H9 (cell line): ENCODE results near the gene DDX27. TPM values are rescaled to one million over a fixed set of nuclear protein-coding genes. Genes with fewer than 3 reads are reported as not detected.

Experiments used
- DNase-seq: peaks from one replicate; pipeline ENCODE4 v3.0.0-alpha.2; 2017
- H2AFZ ChIP-seq: one replicate; pipeline ENCODE4 v1.6.1; 2013; ENCODE audit warnings: mild to moderate bottlenecking, low read length, control low read depth, moderate library complexity
- H2AK5ac ChIP-seq: 2 replicates; pipeline ENCODE4 v1.6.1; 2013; ENCODE audit warnings: low read length, control low read depth, mixed read lengths; ENCODE audit not compliant: insufficient read length
- H2BK120ac ChIP-seq: one replicate; pipeline ENCODE4 v1.6.1; 2013; ENCODE audit warnings: low read depth, mild to moderate bottlenecking, low read length, control low read depth, inconsistent platforms; ENCODE audit not compliant: poor library complexity, severe bottlenecking
- H2BK12ac ChIP-seq: 2 replicates; pipeline ENCODE4 v1.6.1; 2013; ENCODE audit warnings: low read length, control low read depth, mixed read lengths, low read depth; ENCODE audit not compliant: insufficient read length
- H2BK15ac ChIP-seq: 2 replicates; pipeline ENCODE4 v1.6.1; 2013; ENCODE audit warnings: low read depth, low read length, control low read depth
- H2BK20ac ChIP-seq: one replicate; pipeline ENCODE4 v1.6.1; 2013; ENCODE audit warnings: low read depth, mild to moderate bottlenecking, low read length, control low read depth, inconsistent platforms; ENCODE audit not compliant: poor library complexity, severe bottlenecking
- H2BK5ac ChIP-seq: 2 replicates; pipeline ENCODE4 v1.6.1; 2013; ENCODE audit warnings: low read length, control low read depth, mixed read lengths; ENCODE audit not compliant: insufficient read length
- H3K14ac ChIP-seq: 2 replicates; pipeline ENCODE4 v1.6.1; 2013; ENCODE audit warnings: low read length, control low read depth; ENCODE audit not compliant: insufficient read depth
- H3K18ac ChIP-seq: 2 replicates; pipeline ENCODE4 v1.6.1; 2013; ENCODE audit warnings: low read depth, mild to moderate bottlenecking, mixed read lengths, low read length, control low read depth; ENCODE audit not compliant: insufficient read length
- H3K23ac ChIP-seq: 2 replicates; pipeline ENCODE4 v1.6.1; 2013; ENCODE audit warnings: low read length, control low read depth, mixed read lengths, low read depth; ENCODE audit not compliant: insufficient read length
- H3K23me2 ChIP-seq: 2 replicates; pipeline ENCODE4 v1.6.1; 2013; ENCODE audit warnings: low read depth, mild to moderate bottlenecking, mixed read lengths, low read length, control low read depth; ENCODE audit not compliant: insufficient read length, poor library complexity, severe bottlenecking
- H3K27ac ChIP-seq: 2 replicates; pipeline ENCODE4 v1.5.1; 2013; ENCODE audit warnings: low read length, control low read depth, mixed read lengths, low read depth; ENCODE audit not compliant: insufficient read length
- H3K27me3 ChIP-seq: 2 replicates; pipeline ENCODE4 v1.6.1; 2013; ENCODE audit warnings: low read length, control low read depth, inconsistent platforms; ENCODE audit not compliant: insufficient read depth
- H3K4ac ChIP-seq: 2 replicates; pipeline ENCODE4 v1.6.1; 2013; ENCODE audit warnings: low read depth, mild to moderate bottlenecking, control low read depth, inconsistent platforms, low read length, moderate library complexity
- H3K4me1 ChIP-seq: 2 replicates; pipeline ENCODE4 v1.6.1; 2013; ENCODE audit warnings: low read length, control low read depth, inconsistent platforms; ENCODE audit not compliant: insufficient read depth
- H3K4me2 ChIP-seq: 2 replicates; pipeline ENCODE4 v1.6.1; 2013; ENCODE audit warnings: low read length, control low read depth, mixed read lengths; ENCODE audit not compliant: insufficient read length, insufficient read depth
- H3K56ac ChIP-seq: 2 replicates; pipeline ENCODE4 v1.6.1; 2013; ENCODE audit warnings: low read depth, mild to moderate bottlenecking, mixed read lengths, low read length, control low read depth; ENCODE audit not compliant: insufficient read length
- H3K79me1 ChIP-seq: 2 replicates; pipeline ENCODE4 v1.6.1; 2013; ENCODE audit warnings: low read depth, mild to moderate bottlenecking, moderate library complexity, low read length, control low read depth, inconsistent platforms; ENCODE audit not compliant: insufficient read depth, poor library complexity, severe bottlenecking
- H3K79me2 ChIP-seq: 2 replicates; pipeline ENCODE4 v1.6.1; 2013; ENCODE audit warnings: low read length, control low read depth, inconsistent platforms; ENCODE audit not compliant: insufficient read depth
- H3K9ac ChIP-seq: 2 replicates; pipeline ENCODE4 v1.6.1; 2013; ENCODE audit warnings: low read length, control low read depth, mixed read lengths; ENCODE audit not compliant: insufficient read length; ENCODE audit errors: extremely low read depth
- H3K9me3 ChIP-seq: one replicate; pipeline ENCODE4 v1.6.1; 2013; ENCODE audit warnings: low read depth, low read length, inconsistent platforms; ENCODE audit not compliant: control insufficient read depth
- H3T11ph ChIP-seq: one replicate; pipeline ENCODE4 v1.6.1; 2013; ENCODE audit warnings: mild to moderate bottlenecking, low read length, control low read depth, inconsistent platforms
- H4K20me1 ChIP-seq: one replicate; pipeline ENCODE4 v1.6.1; 2013; ENCODE audit not compliant: control insufficient read depth, insufficient read length, insufficient read depth
- H4K5ac ChIP-seq: 2 replicates; pipeline ENCODE4 v1.6.1; 2013; ENCODE audit warnings: low read depth, mild to moderate bottlenecking, mixed read lengths, low read length, control low read depth; ENCODE audit not compliant: insufficient read length
- H4K8ac ChIP-seq: replicated peaks from 2 replicates; pipeline ENCODE4 v1.6.1; 2013; ENCODE audit warnings: low read length, control low read depth, mixed read lengths, low read depth; ENCODE audit not compliant: insufficient read length
- H4K91ac ChIP-seq: 2 replicates; pipeline ENCODE4 v1.6.1; 2013; ENCODE audit warnings: low read depth, mild to moderate bottlenecking, moderate library complexity, mixed read lengths, low read length, control low read depth; ENCODE audit not compliant: insufficient read length
- H3K27ac Mint-ChIP-seq, 3 experiments: 2 replicates in 2 of 3; 3 replicates in 1 of 3; pipeline ENCODE4 v1.8.0; 2020 to 2021; ENCODE audit warnings: mixed read lengths in 3 of 3, mild to moderate bottlenecking in 1 of 3, moderate library complexity in 1 of 3
- H3K27me3 Mint-ChIP-seq: 2 replicates; pipeline ENCODE4 v1.8.0; 2021; ENCODE audit warnings: low read depth, mild to moderate bottlenecking, moderate library complexity, mixed read lengths
- H3K36me3 Mint-ChIP-seq, 3 experiments: 2 replicates in 2 of 3; 3 replicates in 1 of 3; pipeline ENCODE4 v1.8.0; 2020 to 2021; ENCODE audit warnings: low read depth in 3 of 3, mixed read lengths in 3 of 3; ENCODE audit not compliant: insufficient read depth in 1 of 3
- H3K4me1 Mint-ChIP-seq, 2 experiments: 2 replicates each; pipeline ENCODE4 v1.8.0; 2020; ENCODE audit warnings: mixed read lengths in 2 of 2
- H3K4me3 Mint-ChIP-seq, 2 experiments: 2 replicates in 1 of 2; 3 replicates in 1 of 2; pipeline ENCODE4 v1.8.0; 2020 to 2021; ENCODE audit warnings: mild to moderate bottlenecking in 2 of 2, mixed read lengths in 2 of 2, moderate library complexity in 1 of 2
- H3K9me3 Mint-ChIP-seq, 2 experiments: 2 replicates in 1 of 2; 3 replicates in 1 of 2; pipeline ENCODE4 v1.8.0; 2020; ENCODE audit warnings: mild to moderate bottlenecking in 2 of 2, mixed read lengths in 2 of 2, moderate library complexity in 1 of 2
- CTCF ChIP-seq: fragments of 200-600 bp; sonication (generic); conservative IDR thresholded peaks from 3 replicates; pipeline ENCODE4 v1.8.0; 2021; ENCODE audit warnings: antibody characterized with exemption, mild to moderate bottlenecking
- WGBS: extraction: QIAGEN DNeasy Blood & Tissue Kit; methylation state at CpG from one replicate; pipeline ENCODE4 v1.1.7; 2013; ENCODE audit warnings: missing lambda C conversion rate, low lambda C conversion rate, mixed read lengths; ENCODE audit not compliant: insufficient read length; ENCODE audit errors: extremely low coverage; 5-methylcytosine and 5-hydroxymethylcytosine counted together
- total RNA-seq: library from RNA; stranded (reverse); gene quantifications from 2 replicates; pipeline ENCODE4 v1.2.1, GENCODE V29; 2021

The DDX27 gene
- total RNA-seq, 1 experiment from 2014 or later, result 46.9 TPM

GRCh38 chr20:49283703-49284625, 64.7 kb downstream of the DDX27 start:
- H3K79me1 ChIP-seq, result no peaks in the 10 kb centered on the region
- no peaks in the 10 kb centered on the region for H3K27me3 ChIP-seq
- WGBS, result no CpG with 5 or more reads among the region's 3 CpGs
- Mint-ChIP-seq H3K4me3 (peak overlapping the region; percentile 99), H3K4me1 (peaks cover 71 to 86% of the 10 kb centered on the region in 2 experiments), H3K27me3 (peaks cover 12% of the 10 kb centered on the region), H3K36me3 (peaks cover 95 to 100% (median 100%) of the 10 kb centered on the region in 3 experiments), H3K9me3 (peaks cover 18 to 29% of the 10 kb centered on the region in 2 experiments), H3K27ac (peak overlapping the region in 2 of 3 experiments; percentile 97 to 99; a peak in 4 of 7 replicates)
- H2AFZ ChIP-seq, result no peak overlapping the region
- H2BK5ac ChIP-seq, result no peak overlapping the region
- TF ChIP-seq CTCF, result no peak
- H3K18ac ChIP-seq, result no peak overlapping the region
- H4K91ac ChIP-seq, result no peak overlapping the region
- peak overlapping the region; percentile 99 for H3K9ac ChIP-seq
- no peak overlapping the region for H2BK120ac ChIP-seq
- no peak overlapping the region for H3K23ac ChIP-seq
- H3K27ac ChIP-seq, result peak overlapping the region; percentile 51
- no peak for DNase-seq
- H3K9me3 ChIP-seq, result no peaks in the 10 kb centered on the region
- no peak overlapping the region for H2AK5ac ChIP-seq
- H3T11ph ChIP-seq, result no peak overlapping the region
- peaks cover 28% of the 10 kb centered on the region for H3K23me2 ChIP-seq
- peaks cover 63% of the 10 kb centered on the region for H3K79me2 ChIP-seq
- H2BK15ac ChIP-seq, result no peak overlapping the region
- no peaks in the 10 kb centered on the region for H3K4me1 ChIP-seq
- no peak overlapping the region for H4K5ac ChIP-seq
- H2BK20ac ChIP-seq, result no peak overlapping the region
- no peak overlapping the region for H3K56ac ChIP-seq
- H2BK12ac ChIP-seq, result no peak overlapping the region
- H3K4me2 ChIP-seq, result peak overlapping the region; percentile 100
- no peak overlapping the region for H3K14ac ChIP-seq
- no peak overlapping the region for H4K8ac ChIP-seq
- H4K20me1 ChIP-seq, result no peaks in the 10 kb centered on the region
- no peak overlapping the region for H3K4ac ChIP-seq
